GM19468 (cell line): ENCODE measurements around the gene AATK.
"Not testable (repeated sequence)": the region's sequence is repeated elsewhere in the genome, so short reads cannot be mapped to it uniquely, and the experiment has no call there.

Experiments used
- ATAC-seq: cut with Tn5 transposase; IDR thresholded peaks from one replicate; pipeline ENCODE4 v1.9.1; 2021; ENCODE audit warnings: mild to moderate bottlenecking, moderate library complexity, moderate number of reproducible peaks; ENCODE audit not compliant: unreplicated experiment; ENCODE audit errors: extremely low read depth

AATK gene

DNA sequence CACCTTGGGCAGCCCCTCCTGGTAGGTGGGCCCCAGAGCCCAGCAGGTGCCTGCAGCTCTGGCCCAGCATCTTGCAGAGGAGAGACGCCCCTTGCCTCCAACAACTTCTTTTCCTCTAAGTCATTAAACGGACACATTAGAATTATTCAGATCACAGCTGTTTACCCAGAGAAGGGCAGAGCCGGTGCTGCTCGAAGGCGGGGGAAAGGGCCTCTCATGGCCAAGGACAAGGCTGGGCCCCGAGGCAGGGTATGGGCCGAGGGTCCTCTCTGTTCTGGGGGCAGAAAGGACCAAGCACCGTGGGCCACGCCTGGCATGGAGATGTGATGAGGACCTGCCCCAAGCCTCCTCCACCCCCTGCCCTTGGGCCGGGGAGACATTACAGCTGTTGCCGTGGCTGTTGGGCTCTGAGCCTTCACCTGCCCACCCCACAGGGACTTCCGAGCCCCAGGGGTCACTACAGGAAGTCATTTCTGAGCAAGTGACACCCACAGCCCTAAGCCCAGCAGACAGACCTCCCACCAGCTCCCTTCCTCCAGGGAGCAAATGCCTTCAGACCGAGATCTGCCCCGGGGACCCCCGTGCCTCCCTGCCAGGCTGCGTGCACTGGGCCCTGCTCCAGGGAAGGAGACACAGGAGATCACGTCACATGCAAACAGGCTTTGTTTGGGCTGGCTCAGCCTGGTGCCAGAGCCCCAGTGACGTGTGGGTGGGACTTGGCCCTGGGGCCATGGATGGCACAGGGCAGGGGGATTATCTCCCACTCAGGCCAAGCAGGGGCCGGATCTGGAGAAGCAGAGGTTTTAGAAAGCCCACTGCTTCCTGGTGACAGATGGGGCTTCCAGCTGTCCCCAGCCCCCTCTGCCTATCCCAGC is 1.4 kb downstream of the AATK start:
- ATAC-seq, result no peak

DNA sequence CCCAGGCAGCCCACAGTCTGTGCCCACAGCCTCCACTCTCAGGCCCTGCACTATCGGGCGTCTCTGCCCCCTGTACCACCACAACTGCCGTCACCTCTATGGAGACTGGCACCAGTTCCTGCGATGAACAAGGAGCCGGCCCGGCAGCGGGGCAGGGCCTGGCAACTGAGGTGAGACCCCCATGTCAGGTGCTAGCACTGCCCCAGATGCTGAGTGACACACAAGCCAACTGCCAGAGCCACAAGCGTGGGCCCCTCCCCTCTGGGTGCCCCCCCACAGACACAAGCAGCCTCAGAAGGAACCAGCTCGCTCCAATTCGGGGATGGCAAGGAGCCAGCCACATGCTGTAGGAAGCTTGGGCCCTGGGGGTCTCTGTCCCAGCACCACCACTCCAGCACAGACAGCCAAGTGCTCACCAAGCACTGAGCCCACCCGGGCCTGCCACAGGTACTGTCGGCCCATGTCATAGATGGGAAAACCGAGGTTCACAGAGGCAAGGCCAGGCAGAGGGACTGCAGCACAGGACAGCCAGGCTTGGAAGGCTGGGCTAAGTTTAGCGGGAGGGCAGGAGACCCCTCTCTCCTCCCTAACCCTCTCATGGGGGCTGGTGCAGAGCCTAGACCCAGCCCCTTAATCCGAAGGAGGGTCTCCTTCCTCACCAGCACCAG is 2.2 kb downstream of the AATK start:
- ATAC-seq, result no peak

DNA sequence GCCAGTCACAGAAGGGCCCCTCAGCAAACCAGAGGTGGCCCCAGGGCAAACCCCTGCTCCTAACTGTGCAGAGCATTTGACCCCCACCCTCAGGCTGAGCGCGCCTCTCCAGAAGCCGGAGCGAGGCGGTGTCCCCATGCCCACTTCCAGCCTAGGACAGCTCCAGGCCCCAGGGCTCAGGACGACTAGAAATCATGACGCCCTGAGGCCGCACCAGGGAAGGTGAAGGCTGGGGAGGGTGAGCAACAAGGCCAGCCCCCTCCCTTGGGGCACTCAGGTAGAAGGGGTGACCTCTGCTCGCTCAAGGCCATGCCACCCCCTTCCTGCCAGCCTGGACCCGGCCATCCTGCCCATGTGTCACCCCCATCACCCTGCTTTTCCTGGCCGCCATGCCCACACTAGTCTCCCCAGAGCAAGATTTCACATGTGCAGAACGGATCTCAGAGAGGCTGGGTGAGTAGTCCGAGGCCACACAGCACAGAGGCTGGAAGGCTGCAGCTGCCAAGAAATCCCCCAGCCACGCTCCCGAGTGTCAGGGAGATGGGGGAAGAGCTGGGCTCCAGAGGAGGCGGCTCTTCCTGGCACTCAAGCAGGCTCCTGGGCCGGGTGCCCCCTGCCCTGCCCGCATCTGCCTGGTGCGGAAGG is 2.8 kb downstream of the AATK start:
- no peak for ATAC-seq

DNA sequence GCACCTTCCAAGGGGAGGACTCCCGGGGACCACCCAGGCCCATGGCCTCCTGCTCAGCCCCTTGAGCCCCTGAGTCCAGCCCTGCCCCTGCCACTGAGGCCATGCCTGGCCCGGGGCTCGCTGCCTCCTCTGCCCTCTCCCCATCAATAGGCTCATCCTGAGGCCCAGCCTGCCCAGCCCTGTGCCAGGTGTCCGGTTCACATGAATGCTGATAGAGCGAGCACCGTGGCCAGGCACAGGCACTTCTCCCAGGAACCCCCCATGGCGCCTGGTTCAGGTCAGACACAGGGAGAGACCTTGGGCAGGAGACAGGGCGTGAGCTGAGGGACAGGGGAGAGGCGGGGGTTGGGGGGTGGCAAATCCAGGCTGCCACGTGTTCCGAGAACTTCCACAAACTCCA is 3.5 kb downstream of the AATK start:
- no peak for ATAC-seq

DNA sequence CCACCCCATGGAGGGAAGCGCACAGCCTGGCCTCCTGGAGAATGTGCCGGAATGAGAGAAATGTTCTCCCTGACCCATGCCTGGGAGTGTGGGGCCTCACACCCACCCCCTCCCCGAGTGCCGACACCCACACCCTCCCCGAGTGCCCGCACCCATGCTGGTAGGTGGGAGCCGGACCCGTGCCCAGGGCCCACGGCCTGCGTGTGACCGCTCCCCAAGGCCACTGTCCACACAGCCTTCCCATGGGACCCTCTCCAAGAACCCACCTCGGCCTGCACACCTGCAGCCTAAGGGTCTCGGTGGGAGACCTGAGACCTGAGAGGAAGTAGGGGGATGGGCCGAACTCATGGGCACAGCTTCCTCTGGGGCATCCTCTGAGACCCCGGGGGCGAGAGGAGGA is 4.0 kb downstream of the AATK start:
- no peak for ATAC-seq

DNA sequence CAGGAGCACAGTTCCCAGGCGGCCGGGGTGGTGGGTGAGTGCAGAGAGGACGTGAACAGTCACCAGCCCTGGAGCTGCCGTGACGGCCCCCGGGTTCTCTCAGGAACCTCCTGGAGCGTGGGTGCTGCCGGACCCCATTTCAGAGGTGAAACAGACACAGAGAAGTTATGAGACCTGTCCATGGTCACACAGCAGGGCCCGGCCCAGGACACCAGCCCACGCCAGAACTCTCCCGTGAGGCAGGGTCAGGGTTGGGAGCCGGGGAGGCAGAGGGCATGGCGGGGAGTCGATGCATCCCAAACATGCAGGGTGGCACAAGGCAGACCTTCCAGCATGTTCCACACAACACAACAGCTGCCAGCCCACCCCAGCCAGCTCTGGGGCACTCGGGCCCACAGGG is 4.5 kb downstream of the AATK start:
- no peak for ATAC-seq

DNA sequence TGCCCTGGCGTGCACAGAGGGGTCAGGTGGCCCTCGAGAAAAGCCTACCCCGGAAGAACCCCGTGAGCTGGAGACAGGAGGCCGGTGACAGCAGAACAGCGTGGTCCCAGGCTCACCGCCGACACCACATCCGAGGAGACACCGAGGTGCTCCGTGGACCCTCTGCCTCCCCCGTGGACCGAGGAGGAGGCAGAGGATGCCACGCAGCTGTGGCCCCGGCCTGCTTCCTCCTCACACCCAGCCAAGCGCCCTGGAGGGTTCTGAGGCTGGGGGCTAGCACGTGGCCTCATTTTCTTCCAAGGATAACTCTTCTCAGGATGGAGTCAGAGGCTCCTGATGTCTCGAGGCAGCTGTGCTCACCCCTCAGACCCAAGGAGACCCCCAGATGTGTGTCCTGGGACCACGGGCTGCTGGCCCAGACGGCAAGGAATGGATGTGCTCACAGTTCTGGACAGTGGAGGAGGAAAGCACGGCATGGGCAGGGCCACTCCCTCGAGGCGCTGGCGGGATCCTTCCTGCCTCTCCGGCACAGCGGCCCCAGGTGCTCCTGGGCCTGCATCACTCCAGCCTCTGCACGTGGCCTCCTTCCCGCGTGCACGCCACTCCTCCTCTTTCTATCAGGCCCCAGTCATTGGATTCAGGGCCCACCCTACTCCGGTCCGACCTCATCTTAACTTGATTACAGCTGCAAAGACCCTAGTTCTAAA is 5.1 kb downstream of the AATK start:
- ATAC-seq, result no peak

DNA sequence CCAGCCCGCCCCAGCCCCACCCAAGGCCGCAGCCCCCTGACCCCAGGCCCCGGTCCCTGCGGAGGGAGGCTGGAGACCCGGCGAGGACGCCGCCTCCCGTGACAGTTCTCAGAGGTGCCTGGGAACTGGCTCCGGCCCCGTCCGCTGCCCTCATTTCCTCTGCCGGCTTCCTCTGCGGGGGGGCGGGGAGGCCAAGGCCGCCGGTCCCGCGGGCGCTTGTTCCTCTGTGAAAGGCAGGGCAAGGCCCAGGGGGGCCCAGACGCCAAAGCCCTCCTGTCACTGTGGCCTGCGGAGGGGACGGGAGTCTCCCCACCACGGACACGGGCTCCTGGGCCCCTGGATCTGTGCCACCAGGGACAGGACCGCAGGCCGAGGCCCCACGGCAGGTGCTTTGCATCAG is 5.7 kb downstream of the AATK start:
- no peak for ATAC-seq

DNA sequence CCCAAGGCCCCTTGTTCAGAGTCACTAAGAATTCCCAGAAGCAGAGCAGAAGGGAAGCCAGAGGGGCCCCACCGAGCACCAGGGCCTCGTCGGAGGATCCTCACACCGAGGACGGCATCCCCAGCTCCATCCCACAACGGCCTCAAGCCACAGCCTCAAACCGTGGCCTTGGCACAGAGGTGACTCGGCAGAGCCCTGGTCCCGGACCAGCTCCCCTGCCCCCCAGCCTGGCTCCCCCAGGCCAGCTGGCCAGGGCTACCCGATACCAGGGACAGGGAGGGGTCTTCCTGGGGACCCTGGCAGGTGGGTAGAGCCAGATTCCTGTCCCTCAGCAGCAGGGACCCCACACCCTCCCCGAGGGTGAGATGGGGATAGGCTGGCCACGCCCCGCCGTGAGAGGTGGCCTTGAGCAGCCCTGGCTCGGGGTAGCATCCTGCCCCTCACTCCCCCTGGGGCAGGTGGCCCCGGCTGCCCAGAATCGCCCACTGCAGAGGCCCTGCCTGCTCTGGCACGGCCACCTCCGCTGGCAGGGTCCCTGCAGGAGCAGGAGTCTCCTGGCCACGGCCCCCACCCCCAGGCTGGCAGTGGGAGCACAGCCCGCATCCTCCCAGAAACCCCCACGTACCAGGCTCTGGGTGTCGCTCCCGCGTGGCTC is 6.3 kb downstream of the AATK start:
- no peak for ATAC-seq

DNA sequence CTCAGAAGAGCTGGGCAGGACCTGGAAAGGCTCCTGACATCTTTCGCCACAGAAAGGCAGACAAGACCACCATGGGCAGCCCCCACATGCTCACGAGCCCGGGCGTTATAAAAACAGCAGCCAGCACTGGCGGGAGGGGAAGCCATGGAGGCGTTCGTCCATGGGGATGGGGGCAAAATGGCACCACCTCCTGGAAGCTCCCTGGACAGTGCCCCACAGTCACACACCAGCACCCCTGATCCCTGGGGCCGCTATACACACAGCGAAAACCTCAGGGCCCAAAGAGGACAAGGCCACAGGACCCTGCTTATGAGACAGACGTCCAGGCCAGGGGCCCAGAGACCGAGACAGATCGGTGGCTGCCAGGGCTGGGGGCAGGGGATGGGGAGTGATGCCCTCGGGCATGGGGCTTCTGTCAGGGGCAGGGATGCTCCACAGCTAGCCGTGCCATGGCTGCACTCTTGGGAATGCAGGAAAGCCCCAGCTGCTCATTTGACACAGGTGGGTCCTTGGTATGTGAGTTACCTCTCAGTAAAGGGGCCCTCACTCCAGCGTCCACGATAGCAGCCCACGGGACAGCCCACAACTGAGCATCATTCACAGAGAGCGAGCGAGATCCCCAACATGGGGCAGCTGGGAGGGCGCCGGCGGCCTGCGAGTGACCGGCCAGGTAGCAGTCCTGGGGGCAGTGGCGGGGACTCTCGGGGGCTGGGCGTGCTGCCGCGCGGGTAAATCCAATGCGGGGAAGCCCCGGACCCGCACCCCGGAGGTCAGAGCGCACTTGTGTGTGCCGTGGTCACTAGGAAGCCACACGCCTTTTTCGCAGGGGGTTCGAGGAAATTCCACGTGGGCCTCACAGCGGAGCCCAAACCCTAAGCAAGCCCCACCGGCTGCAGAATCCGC is 7.1 kb downstream of the AATK start:
- ATAC-seq, result no peak

DNA sequence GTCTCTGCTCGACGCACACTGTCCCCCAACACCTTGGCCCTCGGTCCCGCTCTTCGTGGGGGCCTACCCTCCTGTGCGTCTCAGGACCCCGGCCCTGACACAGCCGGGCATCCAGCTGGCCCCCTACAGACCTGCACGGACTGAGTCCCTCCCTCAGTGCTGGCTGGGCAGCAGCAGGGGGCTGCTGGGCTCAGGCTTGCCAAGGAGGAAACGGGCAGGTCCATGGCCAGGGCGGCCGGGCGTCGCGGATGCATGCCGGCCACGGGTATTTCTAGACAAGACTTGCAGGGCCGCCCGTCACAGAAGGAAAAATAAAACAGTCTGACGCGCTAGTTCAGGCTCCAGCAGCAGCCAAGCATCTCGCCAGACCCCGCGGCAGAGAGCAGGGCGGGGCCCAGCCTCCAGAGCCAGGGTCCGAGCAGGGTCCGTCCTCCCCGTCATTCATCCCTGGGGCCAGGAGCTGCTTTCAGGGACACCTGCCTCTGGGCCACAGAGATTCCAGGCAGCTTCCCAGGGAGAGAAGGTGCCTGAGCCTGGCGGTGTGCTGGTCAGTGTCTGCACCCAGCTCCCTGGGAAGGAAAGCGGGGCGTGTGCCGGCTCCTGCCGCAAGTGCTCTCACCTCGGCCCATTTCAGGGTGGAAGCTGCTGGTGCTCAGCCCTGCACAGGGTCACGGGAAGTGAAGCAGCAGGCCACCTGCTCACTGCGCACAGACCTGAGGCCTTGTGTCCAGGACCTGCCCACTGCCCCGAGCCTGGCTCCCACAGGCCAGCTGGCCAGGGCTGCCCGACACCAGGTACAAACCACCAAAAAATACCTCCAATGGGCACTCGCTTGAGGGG is 8.0 kb downstream of the AATK start:
- no peak for ATAC-seq

DNA sequence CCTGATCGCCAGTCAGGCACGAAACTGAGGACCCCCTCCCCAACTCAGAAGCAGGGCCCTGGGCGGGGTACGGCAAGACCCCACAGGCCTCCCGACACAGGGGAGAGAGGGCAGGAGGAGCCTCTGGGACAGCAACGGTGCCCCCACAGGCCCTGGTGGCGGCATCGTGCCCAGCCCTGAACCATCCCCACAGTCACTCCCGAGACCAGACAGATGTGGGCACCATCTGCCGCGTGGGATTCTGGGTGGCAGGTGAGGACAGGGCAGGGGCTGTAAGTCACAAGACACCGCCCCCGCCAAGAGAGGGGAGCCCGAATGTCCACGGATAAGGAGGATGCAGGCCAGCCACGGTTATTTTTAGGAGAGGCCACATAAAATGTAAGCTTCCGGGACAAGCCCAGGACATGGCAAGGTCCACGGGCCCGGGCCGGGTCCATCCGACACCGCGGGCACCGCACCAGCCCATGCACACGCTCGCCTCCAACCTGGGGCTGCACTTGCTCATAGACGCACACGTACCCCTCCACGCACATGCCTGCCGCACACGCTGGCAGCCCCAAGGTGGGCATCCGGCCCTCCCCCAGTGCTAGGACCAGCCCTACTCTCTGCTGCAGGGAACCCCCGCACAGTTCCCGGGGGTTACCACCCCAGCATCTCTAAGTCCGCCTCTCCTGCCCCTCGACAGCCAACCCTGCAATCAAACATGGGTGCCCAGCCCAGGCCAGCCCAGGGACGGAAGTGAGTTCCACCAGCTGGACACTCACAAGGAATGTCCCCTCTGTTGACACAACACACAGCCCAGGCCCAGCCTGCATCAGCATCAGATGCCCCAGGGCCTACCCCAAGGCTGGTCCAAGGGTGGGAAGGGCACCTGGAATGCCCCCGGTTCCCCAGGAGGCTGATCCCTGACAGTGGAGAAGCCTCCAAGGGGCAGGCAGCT is 8.9 kb downstream of the AATK start:
- ATAC-seq, result no peak

DNA sequence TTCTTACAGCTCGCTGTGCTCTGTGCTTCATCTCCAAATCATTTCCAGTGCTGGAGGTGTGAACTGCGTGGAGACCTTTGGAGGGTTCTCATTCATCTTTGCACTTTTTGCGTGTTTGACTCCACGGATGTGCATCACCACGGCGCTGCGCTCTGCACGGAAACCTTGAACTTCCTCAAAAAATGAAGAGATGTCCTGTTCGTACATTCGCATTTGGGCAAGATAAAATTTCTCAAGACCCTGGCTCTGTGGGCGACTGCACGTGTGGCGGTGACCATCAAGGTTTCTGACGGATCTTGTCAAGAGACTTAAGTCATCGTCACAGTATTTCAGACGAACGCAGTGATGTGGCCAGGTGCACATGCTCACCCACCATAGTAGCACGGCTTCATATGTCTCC is 11.1 kb downstream of the AATK start:
- ATAC-seq, result no peak

DNA sequence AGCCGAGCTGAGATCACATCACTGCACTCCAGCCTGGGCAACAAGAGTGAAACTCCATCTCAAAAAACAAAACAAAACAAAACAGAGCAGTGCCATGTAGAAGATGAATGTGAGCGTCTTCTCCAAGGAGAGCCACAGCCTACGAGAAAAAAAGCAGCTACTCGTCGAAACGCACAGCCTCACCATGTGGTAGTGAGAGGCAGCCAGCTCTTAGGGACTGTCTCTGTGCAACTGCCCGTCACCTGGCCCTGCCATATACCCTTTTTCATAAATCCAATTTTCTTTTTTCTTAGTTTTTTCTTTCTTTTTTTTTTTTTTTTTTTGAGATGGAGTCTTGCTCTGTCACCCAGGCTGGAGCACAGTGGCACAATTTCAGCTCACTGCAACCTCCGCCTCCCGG is 12.0 kb downstream of the AATK start:
- not testable (repeated sequence) for ATAC-seq

DNA sequence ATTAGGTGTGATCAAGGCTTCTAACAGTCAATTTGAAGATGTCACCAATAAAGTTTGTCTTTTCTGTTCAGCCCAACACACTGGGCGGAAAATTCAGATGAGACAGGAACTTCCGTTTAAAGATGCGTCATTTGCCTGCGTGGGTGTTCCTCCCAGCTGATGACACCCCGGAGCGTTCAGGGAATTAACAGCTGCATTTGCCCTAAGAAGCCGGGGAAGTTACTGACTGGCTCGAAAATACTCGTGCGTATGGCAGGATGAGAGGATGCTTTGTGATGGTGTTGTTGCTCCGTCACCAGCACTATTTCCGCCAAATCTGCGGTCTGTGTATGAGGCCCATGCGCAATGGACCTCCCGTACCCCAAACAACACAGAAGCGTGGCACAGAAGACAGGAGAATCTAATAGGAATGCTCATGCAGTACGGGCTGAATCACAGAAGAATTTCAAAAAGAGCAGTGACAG is 12.6 kb downstream of the AATK start:
- ATAC-seq, result no peak

DNA sequence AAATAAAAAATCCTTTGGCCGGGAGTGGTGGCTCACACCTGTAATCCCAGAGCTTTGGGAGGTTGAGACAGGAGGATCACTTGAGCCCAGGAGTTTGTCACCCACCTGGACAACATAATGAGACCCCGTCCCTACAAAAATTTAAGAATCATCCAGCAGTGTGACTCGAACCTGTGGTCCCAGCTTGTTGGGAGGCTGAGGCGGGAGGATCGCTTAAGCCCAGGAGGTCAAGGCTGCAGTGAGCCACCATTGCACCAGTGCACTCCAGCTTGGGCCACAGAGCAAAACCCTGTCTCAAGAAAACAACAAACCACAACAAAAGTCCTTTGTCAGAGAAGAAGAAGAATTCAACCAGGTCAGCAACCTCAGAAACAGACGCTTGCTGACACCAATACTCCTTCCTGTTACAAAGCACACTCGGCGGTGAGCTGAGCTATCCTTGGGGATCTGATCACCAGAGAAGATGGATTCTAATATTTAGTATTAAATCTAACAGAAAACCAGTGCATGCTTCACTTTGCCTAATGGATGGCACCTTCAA is 13.7 kb downstream of the AATK start:
- ATAC-seq, result no peak

DNA sequence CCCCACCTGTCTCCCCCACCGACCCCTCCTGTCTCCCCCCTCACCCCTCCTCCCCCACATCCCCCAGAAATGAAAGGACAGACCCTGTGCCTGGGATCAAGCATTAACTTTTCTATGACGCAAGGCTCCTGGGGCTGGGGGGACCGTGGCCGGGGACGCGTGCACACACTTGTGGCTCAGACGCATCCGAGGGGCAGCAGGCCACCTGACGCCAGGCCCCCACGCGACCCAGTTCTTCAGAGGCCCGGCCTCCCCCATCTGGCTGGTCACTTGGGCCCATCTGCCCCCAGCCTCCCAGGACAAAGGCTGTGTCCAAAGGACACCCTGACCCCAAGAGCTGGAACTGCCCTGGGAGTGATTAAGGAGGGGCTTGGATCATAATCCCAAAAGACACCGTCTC is 14.7 kb downstream of the AATK start:
- ATAC-seq, result no peak
